Measurements from ENCODE around the gene WDR93.

DNA sequence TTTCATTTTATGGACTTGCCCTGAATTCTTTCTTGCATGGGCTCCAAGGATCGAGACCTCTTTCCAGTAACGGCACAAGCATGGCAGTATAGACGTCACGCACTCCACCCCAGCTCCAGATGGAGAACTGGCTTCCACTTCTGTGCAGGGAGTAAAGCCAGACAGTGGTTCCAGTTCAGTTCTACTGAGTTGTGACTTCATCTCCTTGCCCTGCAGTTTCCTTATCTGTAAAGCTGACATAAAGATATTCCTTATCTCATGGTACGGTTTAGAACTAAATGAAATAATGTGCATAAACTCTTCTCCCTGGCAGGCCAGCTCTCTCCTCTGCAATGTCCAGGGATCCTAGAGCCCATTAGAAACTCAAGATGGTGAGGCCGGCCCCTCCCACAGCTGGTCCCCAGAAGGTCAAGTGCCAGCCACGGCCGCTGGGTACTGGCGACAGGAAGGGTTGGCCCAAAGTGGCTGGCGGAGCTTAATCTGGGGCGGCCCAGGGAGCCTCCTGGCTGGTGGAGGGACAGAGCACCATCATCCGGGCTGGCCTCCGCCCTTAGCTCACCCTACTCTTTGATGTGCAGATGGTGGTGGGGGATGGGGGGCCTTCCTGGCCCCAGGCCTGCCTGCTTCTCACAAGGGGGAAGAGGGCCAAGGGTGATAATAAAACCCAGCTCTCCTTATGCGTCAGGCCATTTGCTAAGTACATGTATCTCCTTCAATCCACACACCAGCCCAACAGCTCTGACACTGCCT lies 92.7 kb downstream of the WDR93 start:
- TF ChIP-seq, protein P1, sequence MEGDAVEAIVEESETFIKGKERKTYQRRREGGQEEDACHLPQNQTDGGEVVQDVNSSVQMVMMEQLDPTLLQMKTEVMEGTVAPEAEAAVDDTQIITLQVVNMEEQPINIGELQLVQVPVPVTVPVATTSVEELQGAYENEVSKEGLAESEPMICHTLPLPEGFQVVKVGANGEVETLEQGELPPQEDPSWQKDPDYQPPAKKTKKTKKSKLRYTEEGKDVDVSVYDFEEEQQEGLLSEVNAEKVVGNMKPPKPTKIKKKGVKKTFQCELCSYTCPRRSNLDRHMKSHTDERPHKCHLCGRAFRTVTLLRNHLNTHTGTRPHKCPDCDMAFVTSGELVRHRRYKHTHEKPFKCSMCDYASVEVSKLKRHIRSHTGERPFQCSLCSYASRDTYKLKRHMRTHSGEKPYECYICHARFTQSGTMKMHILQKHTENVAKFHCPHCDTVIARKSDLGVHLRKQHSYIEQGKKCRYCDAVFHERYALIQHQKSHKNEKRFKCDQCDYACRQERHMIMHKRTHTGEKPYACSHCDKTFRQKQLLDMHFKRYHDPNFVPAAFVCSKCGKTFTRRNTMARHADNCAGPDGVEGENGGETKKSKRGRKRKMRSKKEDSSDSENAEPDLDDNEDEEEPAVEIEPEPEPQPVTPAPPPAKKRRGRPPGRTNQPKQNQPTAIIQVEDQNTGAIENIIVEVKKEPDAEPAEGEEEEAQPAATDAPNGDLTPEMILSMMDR (IDR thresholded peaks at IDR 0.05; ENCODE audit: low read length): no peak
- TF ChIP-seq EZH2 (optimal IDR thresholded peaks at IDR 0.05; ENCODE audit: low read depth, low read length) (no peak), EZH2phosphoT487 (IDR thresholded peaks at IDR 0.05; ENCODE audit: low read length) (no peak)

Data from MM.1S (cell line).